BLaER1 treated with 17β-estradiol and CSF1 and Interleukin-3, amounts not matched to agents 10 nM and 100 nM (cell line): Measurements from ENCODE around the gene TTC19.

Experiments used
- H3K27ac ChIP-seq, 11 experiments: shearing (Covaris generic); formaldehyde crosslinking; 2 replicates each; pipeline ENCODE4 v1.8.1; 2022
- H3K27me3 ChIP-seq, 11 experiments: shearing (Covaris generic); formaldehyde crosslinking; 2 replicates each; pipeline ENCODE4 v1.8.1; 2022
- H3K36me3 ChIP-seq, 11 experiments: shearing (Covaris generic); formaldehyde crosslinking; 2 replicates each; pipeline ENCODE4 v1.8.1; 2022
- H3K4me1 ChIP-seq, 10 experiments: shearing (Covaris generic); formaldehyde crosslinking; 2 replicates each; pipeline ENCODE4 v1.8.1; 2022
- H3K4me2 ChIP-seq, 11 experiments: shearing (Covaris generic); formaldehyde crosslinking; 2 replicates each; pipeline ENCODE4 v1.8.1; 2022
- H3K4me3 ChIP-seq, 10 experiments: shearing (Covaris generic); formaldehyde crosslinking; 2 replicates each; pipeline ENCODE4 v1.8.1; 2022
- H3K9ac ChIP-seq, 11 experiments: shearing (Covaris generic); formaldehyde crosslinking; 2 replicates each; pipeline ENCODE4 v1.8.1; 2022
- H3K9me3 ChIP-seq, 11 experiments: shearing (Covaris generic); formaldehyde crosslinking; replicated peaks in 1 of 11; 2 replicates each; pipeline ENCODE4 v1.8.1; 2022
- H4K20me1 ChIP-seq, 11 experiments: shearing (Covaris generic); formaldehyde crosslinking; 2 replicates each; pipeline ENCODE4 v1.8.1; 2022
- Cebpa-rat ChIP-seq, 11 experiments: shearing (Covaris generic); IDR thresholded peaks; 2 replicates each; pipeline ENCODE4 v1.8.1; 2022

TTC19 gene

GRCh38 chr17:16075949-16076348 lies 76.3 kb downstream of the TTC19 start:
- H4K20me1 ChIP-seq, result peaks cover 0 to 9% (median 4%) of the 10 kb centered on the region in 11 experiments; a peak in 5 of 22 replicates
- peaks cover 87 to 97% (median 96%) of the 10 kb centered on the region in 11 experiments for H3K36me3 ChIP-seq
- no peak overlapping the region for H3K4me3 ChIP-seq
- no peaks in the 10 kb centered on the region for H3K9me3 ChIP-seq
- no peak overlapping the region for H3K4me2 ChIP-seq
- TF ChIP-seq Cebpa-rat (IDR thresholded peaks at IDR 0.05), result peak in 2 of 11 experiments; percentile 46 to 48; a peak in 2 of 22 replicates
- H3K4me1 ChIP-seq, result no peaks in the 10 kb centered on the region
- H3K27me3 ChIP-seq, result no peaks in the 10 kb centered on the region
- H3K9ac ChIP-seq, result no peak overlapping the region
- no peak overlapping the region for H3K27ac ChIP-seq
